ENCODE measurements around the gene ASB4.
"Not testable (repeated sequence)": the region's sequence is repeated elsewhere in the genome, so short reads cannot be mapped to it uniquely, and the experiment has no call there.

ASB4 gene

GRCh38 chr7:95485391-95486123, at the start of gene ASB4:
Gene ASB4 (plus strand): TSS chr7:95485943. CDS start chr7:95485972, 29 bp downstream.
- DNase-seq (ENCODE audit: low spot score): no peak

DNA sequence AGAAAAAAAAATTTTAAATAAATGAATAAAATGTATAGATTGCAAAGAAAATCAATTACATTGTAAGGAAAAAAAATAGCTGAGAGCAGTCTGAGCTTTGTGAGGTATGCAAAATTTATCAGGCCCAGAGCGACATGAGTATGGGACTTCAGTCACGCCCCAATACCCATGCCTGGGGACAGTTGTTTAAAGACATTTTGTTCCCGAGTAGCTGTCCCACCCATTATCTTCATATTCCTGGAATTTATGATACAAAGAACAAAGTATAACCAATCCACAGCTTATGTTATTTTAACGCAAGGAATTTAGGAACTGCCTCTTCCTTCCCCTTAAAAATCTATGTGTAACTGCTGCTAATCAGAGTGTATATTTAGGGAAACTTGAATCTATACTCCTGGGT, 49.3 kb upstream of the ASB4 start:
- DNase-seq (ENCODE audit: low spot score): no peak

DNA sequence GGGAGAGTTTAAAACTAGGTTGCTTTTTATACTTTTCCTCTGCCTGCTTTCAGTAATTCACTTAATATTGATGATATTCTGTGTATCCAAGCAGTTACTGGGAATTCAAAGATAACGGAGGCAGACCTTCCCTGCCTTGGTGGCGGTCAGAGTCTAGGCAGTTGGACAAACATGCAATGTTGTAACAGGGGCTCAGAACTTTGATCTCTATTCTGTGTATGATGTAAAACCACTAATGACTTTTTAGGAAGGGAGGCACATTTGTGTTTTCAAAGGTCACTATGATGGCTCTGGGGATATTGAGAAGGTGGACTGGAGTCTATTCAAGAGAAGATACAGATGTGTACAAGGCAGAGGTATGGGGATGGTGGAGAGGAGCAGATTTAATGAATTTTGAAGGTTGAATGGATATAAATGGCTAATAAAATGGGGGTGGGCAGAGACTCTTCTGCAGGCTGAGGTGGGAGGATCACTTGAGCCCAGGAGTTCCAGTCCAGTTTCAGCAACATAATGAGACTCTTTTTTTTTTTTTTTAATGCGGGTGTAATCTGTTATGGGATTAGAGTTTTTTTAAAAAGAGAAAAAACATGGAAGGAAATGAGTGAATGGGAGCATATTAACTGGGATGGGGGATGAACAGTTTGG, 45.2 kb upstream of the ASB4 start:
- DNase-seq (ENCODE audit: low spot score): no peak

GRCh38 chr7:95441042-95441823, 44.5 kb upstream of the ASB4 start:
- peak; percentile 92 for DNase-seq (ENCODE audit: low spot score)

GRCh38 chr7:95444796-95445195, 40.9 kb upstream of the ASB4 start:
- DNase-seq (ENCODE audit: low spot score): no peak

GRCh38 chr7:95446618-95447017, 39.1 kb upstream of the ASB4 start:
- no peak for DNase-seq (ENCODE audit: low spot score)

DNA sequence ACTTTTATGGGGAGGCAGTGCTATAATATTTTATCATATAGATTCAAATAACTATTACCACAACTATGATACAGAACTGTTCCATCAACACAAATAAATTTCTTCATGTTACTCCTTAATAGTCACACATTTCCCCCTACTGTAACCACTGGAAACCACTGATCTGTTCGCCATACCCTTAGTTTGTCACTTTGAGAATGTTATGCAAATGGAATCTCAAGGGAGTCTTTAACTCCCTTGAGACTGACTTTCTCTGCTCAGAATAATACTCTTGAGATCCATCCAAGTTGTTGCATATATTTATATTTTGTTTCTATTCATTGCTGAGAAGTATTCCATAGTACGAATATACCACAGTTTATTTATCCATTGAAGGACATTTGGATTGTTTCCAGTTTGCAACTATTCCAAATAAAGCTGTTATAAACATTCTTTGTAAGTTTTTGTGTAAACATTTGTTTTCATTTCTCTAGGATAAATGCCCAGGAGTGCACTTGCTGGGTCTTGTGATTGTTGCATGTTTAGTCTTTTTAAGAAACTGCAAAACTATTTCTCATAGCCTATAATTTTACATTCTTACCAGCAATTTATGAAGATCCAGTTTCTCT, 31.2 kb upstream of the ASB4 start:
- no peak for DNase-seq (ENCODE audit: low spot score)

DNA sequence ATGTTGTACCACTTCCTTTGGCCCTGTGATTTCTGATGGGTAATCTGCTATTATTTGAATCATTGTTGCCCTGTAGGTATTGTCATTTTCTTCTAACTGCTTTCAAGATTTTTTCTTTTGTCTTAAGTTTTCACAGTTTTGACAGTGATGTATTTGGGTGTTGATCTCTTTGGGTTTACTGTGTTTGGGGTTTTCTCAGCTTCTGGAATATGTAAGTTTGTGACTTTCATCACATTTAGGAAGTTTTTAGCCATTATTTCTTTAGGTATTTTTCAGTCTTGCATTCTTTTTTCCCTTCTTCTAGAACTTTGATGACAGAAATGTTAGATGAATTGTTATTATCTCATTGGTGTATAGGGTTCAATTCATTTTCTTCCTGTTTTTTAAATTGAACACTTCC, 27.8 kb upstream of the ASB4 start:
- DNase-seq (ENCODE audit: low spot score): no peak

GRCh38 chr7:95460653-95461052, 25.1 kb upstream of the ASB4 start:
- not testable (repeated sequence) for DNase-seq (ENCODE audit: low spot score)

- no peak for DNase-seq (ENCODE audit: low spot score)
Observed at GRCh38 chr7:95467912-95468607, 17.7 kb upstream of the ASB4 start.

DNA sequence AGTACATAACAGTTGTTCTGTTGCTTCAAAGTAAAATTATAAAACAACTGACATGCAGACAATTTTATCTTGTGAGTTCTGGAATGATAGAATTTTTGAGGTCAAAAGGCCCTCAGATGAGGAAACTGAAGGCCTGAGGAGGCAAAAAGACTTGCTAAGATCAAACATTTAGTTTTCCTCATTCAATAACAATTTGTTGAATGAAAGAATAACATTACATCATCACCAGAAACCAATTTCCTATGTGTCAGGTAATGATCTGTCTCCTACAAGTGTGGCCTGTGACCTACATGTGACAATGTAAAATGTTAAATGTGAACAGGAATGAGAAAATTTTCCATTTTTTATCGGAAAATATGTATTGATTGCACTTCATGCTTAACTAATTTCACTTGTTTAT, 16.6 kb upstream of the ASB4 start:
- DNase-seq (ENCODE audit: low spot score): peak; percentile 74

DNA sequence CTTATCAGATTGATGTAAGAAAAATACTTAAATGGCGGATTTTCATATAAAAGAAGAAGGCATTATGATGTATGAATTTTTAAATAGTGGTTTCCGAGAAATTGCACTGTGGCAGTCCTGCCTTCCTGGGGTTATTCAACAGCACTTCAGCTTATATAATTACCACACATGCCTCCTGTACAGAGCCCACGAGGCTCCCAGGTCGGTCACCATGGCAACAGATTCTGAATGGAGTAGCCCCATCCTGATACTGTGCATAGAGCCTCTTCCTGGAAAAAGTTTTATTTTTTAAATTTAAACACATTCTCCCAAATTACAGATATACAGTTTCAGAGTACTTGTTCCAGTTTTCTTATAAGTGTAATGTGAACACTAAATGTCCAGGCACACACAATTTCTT, 15.9 kb upstream of the ASB4 start:
- peak; percentile 19 for DNase-seq (ENCODE audit: low spot score)

GRCh38 chr7:95470452-95470851, 15.3 kb upstream of the ASB4 start:
- peak; percentile 65 for DNase-seq (ENCODE audit: low spot score)

GRCh38 chr7:95471071-95471470, 14.7 kb upstream of the ASB4 start:
- no peak for DNase-seq (ENCODE audit: low spot score)

- DNase-seq (ENCODE audit: low spot score): peak; percentile 84
Observed at GRCh38 chr7:95472581-95473161, 13.1 kb upstream of the ASB4 start.

DNA sequence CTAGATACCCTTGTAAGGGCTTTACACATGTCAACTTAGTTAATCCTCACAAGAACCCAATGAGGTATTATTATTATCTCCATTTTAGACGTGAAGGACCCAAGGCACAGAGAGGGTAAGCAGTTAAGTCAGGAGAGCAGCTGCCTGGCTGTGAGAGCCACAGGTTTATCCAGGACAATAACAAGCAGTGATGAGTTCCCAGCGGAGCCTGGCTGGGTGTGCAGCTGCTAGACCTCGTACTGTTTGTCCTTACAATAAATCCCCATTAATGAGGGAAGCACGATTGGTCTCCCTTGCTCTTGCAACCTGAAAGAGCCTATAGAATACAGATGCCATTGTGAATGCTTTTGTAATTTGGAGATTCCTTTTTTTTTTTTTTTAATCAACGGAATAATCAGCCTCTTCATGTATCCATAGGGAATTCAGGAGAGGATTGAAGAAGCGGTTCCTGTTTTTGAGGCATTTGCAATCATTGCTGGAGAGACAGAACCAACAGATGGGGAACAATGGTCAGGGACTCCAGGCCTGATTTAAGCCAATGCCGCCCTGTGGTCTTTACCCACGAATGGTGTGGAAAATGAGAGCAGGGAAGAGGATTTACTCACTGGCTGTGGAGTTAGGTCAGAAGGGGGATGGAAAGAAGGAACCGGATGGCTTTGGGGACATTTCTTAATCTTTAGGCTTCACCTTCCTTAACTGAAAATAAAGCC, 12.3 kb upstream of the ASB4 start:
- DNase-seq (ENCODE audit: low spot score): no peak

DNA sequence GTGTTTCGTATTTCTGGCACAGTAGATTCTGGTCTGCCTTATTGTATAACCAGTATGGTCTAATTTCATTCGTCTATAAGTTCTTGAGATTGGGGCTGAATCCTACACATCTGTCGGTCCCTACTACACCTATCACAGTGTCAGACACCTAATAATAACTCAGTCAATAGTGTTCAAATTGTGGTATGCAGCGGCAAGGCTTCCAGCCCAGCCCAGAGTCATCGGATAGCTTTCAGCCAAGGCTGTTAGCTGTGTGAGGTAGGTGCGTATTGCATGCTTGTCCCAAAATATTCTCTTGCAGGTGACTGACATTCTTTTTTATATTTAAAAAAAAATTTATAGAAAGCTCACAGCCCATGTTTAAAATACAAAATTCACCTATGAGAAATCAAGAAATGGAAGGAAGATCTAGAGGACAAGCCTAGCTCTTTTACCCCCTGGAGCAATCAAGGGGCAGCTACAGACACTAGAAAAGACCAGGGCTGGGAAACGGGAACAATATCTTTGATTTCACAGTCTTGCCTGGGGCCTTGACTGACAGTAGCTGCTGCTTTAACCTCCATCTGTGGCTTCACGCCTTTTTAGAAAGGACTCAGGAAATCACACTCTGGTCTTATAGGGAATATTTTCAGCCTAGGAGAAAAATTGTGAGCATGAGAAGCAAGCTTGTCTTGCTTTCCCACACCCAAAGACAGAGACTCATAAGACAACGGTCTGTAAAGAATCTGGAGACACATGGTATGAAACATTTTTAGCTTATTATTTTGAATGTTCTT, 9.5 kb upstream of the ASB4 start:
- no peak for DNase-seq (ENCODE audit: low spot score)

GRCh38 chr7:95476904-95477594, 8.7 kb upstream of the ASB4 start:
- DNase-seq (ENCODE audit: low spot score): peak; percentile 78

- peak; percentile 56 for DNase-seq (ENCODE audit: low spot score)
Observed at GRCh38 chr7:95478272-95479037, 7.3 kb upstream of the ASB4 start.
